Adipocyte (in vitro differentiated cells): ENCODE results near the gene ERBB4.

ENCODE experiments used
- DNase-seq: peaks from one replicate; pipeline ENCODE4 v3.0.0-alpha.2; 2015; ENCODE audit warnings: low read depth
- H3K27me3 ChIP-seq: replicated peaks from 2 replicates; pipeline ENCODE4 v1.7.0; 2013; ENCODE audit warnings: mild to moderate bottlenecking, low read length, moderate library complexity; ENCODE audit not compliant: control insufficient read depth, insufficient read depth
- H3K36me3 ChIP-seq: 2 replicates; pipeline ENCODE4 v1.7.0; 2013; ENCODE audit warnings: low read length, mild to moderate bottlenecking, moderate library complexity; ENCODE audit not compliant: control insufficient read depth, insufficient read depth, severe bottlenecking
- H3K4me1 ChIP-seq: 2 replicates; pipeline ENCODE4 v1.7.0; 2013; ENCODE audit warnings: mild to moderate bottlenecking, low read length, moderate library complexity; ENCODE audit not compliant: control insufficient read depth, insufficient read depth
- H3K4me3 ChIP-seq: 2 replicates; pipeline ENCODE4 v1.7.0; 2013; ENCODE audit warnings: mild to moderate bottlenecking, low read length, moderate library complexity
- H3K9ac ChIP-seq: 2 replicates; pipeline ENCODE4 v1.7.0; 2013; ENCODE audit warnings: mild to moderate bottlenecking, low read length, moderate library complexity
- H3K9me3 ChIP-seq: 2 replicates; pipeline ENCODE4 v1.7.0; 2013; ENCODE audit warnings: mild to moderate bottlenecking, low read length, moderate library complexity; ENCODE audit not compliant: control insufficient read depth

Gene ERBB4

DNA sequence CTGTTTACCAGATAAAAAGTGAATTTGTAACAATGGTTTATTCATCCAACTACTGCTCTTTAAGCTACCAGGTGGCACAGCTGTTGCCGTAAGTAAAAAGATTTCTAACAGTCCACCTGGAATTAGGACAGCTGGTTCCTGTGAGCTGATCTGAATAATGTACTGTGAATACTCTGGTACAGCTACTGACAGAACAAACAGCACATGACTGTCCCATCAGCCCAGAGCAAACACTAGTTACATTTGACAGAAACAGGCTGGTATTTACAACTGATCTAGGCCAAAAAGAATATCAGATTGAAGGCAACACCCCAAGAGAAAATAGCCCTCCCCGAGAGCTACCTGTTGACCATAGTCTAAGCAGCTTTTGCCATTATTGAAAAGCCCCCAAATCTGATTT lies 1141.8 kb downstream of the ERBB4 start:
- no peak overlapping the region for H3K4me3 ChIP-seq
- H3K4me1 ChIP-seq: no peaks in the 10 kb centered on the region
- no peaks in the 10 kb centered on the region for H3K36me3 ChIP-seq
- no peaks in the 10 kb centered on the region for H3K9me3 ChIP-seq
- no peak for DNase-seq
- no peak overlapping the region for H3K9ac ChIP-seq
- no peaks in the 10 kb centered on the region for H3K27me3 ChIP-seq

DNA sequence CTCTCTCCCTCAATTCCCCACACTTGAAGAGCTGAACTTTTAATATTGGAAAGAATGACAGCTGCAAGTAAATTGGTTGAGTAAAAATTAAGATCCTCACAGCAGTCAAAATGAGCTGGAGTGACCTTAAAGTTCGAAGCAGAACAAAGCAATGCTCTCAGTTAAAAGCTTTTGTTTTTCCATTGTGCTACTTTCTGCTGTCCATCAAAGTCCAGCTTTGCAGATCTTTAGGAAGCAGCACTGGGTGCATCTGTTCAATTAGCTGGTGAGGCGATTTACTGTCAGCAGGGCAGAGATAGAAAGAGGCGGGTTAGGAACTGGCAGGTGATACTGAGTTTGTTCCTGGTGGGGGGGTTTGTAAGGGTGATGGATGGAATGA lies 1147.4 kb downstream of the ERBB4 start:
- Histone ChIP-seq H3K9ac (no peak overlapping the region), H3K4me1 (no peaks in the 10 kb centered on the region), H3K4me3 (no peak overlapping the region), H3K27me3 (no peaks in the 10 kb centered on the region), H3K36me3 (no peaks in the 10 kb centered on the region), H3K9me3 (no peaks in the 10 kb centered on the region)
- no peak for DNase-seq

- DNase-seq: no peak
Observed at GRCh38 chr2:211390536-211391188, 1147.9 kb downstream of the ERBB4 start.

GRCh38 chr2:211387734-211388133 lies 1150.9 kb downstream of the ERBB4 start:
- no peaks in the 10 kb centered on the region for H3K27me3 ChIP-seq
- no peaks in the 10 kb centered on the region for H3K9me3 ChIP-seq
- no peaks in the 10 kb centered on the region for H3K4me1 ChIP-seq
- no peak overlapping the region for H3K4me3 ChIP-seq
- H3K9ac ChIP-seq: no peak overlapping the region
- H3K36me3 ChIP-seq: no peaks in the 10 kb centered on the region
- no peak for DNase-seq

More at GRCh38 chr2:211390536-211391188, 1147.9 kb downstream of the ERBB4 start:
- H3K9me3 ChIP-seq: no peaks in the 10 kb centered on the region
- no peaks in the 10 kb centered on the region for H3K4me1 ChIP-seq
- H3K27me3 ChIP-seq: no peaks in the 10 kb centered on the region
- H3K9ac ChIP-seq: no peak overlapping the region
- no peaks in the 10 kb centered on the region for H3K36me3 ChIP-seq
- H3K4me3 ChIP-seq: no peak overlapping the region

DNA sequence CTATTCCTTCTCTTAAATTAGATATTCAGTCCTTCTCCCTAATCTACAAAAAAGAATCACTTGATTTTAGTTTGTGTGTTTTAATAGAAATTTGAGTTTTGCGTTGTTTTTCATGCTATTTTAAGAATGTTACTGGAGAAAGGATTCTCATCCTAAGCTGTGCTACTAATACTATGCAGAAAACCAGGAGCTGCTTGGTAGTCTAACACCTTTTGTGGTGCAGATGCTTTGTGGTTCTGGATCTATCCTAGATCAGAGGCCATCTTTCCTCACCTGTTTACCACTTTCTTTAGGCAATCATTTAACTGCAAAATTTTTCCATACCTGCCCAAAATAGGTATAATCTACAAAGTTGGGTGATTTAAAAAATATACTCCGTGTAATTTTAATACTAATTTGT lies 1158.6 kb downstream of the ERBB4 start:
- Histone ChIP-seq H3K4me1 (no peaks in the 10 kb centered on the region), H3K9me3 (no peaks in the 10 kb centered on the region), H3K36me3 (no peaks in the 10 kb centered on the region), H3K27me3 (no peaks in the 10 kb centered on the region), H3K4me3 (no peak overlapping the region), H3K9ac (no peak overlapping the region)
- no peak for DNase-seq

DNA sequence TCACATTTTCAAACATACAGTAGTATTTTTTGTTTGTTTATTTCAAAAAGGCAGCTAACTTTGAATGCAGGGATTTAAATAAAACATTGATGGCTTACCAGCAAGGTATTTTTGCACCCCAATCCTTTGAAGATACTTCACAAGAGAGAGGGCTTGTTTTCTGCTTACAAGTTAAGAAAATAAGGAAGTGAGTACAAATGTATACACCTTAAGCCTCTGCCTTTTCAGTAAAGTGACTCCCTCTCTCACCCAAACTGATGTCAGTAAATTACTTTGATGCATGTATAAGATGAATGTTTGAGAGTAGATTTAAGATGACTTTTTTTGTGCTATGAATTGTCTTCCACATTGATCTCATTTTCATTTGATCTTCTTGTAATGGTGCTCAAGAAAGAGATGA lies 1162.2 kb downstream of the ERBB4 start:
- no peaks in the 10 kb centered on the region for H3K4me1 ChIP-seq
- no peak overlapping the region for H3K9ac ChIP-seq
- H3K27me3 ChIP-seq: no peaks in the 10 kb centered on the region
- H3K36me3 ChIP-seq: no peaks in the 10 kb centered on the region
- no peak for DNase-seq
- H3K4me3 ChIP-seq: no peak overlapping the region
- no peaks in the 10 kb centered on the region for H3K9me3 ChIP-seq

DNA sequence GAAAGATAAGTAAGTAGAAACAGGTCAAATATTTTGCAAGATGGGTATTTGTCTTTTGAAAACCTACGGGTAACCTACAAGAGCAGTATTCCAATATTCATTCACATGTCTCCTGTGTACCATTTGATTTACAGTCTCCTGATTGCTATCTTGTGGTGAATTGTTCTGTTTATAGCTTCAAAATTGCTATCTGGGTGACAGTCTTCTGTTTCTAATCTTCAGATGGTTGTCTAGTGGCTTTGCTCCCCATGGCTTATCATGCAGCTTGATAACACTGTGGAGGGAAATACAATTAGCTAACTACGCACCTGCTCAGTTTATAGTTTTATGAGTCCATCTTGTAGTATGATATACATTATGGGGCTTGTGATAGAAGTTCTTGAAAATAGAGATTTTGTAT lies 1165.4 kb downstream of the ERBB4 start:
- H3K4me1 ChIP-seq: no peaks in the 10 kb centered on the region
- no peaks in the 10 kb centered on the region for H3K36me3 ChIP-seq
- DNase-seq: no peak
- H3K4me3 ChIP-seq: no peak overlapping the region
- no peak overlapping the region for H3K9ac ChIP-seq
- no peaks in the 10 kb centered on the region for H3K27me3 ChIP-seq
- H3K9me3 ChIP-seq: no peaks in the 10 kb centered on the region

- no peak for DNase-seq
- Histone ChIP-seq H3K36me3 (no peaks in the 10 kb centered on the region), H3K9ac (no peak overlapping the region), H3K9me3 (no peaks in the 10 kb centered on the region), H3K27me3 (no peaks in the 10 kb centered on the region), H3K4me1 (no peaks in the 10 kb centered on the region), H3K4me3 (no peak overlapping the region)
Observed at GRCh38 chr2:211371465-211371864, 1167.1 kb downstream of the ERBB4 start.

DNA sequence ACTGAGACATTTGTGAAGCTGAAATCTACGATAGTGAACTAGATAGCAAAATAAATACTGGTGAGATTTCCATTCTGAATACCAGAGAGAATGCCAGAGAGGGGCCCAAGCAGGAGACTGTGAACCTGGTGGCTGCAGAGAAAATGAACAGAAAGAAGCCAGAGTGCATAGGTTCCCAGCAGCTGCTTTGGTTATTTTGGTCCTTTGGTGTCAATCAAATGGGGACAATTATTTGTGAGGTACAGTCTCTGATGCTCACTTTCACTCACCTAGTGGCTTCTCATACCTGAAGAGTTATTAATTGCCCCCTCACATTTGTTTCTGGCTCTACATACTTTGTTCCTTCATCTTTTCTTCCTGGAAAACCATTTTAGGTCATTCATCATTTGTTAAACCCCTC lies 1170.1 kb downstream of the ERBB4 start:
- no peaks in the 10 kb centered on the region for H3K36me3 ChIP-seq
- H3K9me3 ChIP-seq: no peaks in the 10 kb centered on the region
- H3K4me1 ChIP-seq: no peaks in the 10 kb centered on the region
- no peak for DNase-seq
- no peak overlapping the region for H3K4me3 ChIP-seq
- no peaks in the 10 kb centered on the region for H3K27me3 ChIP-seq
- H3K9ac ChIP-seq: no peak overlapping the region

- Histone ChIP-seq H3K9me3 (no peaks in the 10 kb centered on the region), H3K27me3 (no peaks in the 10 kb centered on the region), H3K9ac (no peak overlapping the region), H3K4me1 (no peaks in the 10 kb centered on the region), H3K36me3 (no peaks in the 10 kb centered on the region), H3K4me3 (no peak overlapping the region)
- DNase-seq: no peak
Observed at GRCh38 chr2:211367711-211368110, 1170.9 kb downstream of the ERBB4 start.

- DNase-seq: no peak
- H3K36me3 ChIP-seq: no peaks in the 10 kb centered on the region
- no peaks in the 10 kb centered on the region for H3K27me3 ChIP-seq
- no peak overlapping the region for H3K4me3 ChIP-seq
- H3K9ac ChIP-seq: no peak overlapping the region
- no peaks in the 10 kb centered on the region for H3K4me1 ChIP-seq
- H3K9me3 ChIP-seq: no peaks in the 10 kb centered on the region
Observed at GRCh38 chr2:211367293-211367692, 1171.3 kb downstream of the ERBB4 start.

DNA sequence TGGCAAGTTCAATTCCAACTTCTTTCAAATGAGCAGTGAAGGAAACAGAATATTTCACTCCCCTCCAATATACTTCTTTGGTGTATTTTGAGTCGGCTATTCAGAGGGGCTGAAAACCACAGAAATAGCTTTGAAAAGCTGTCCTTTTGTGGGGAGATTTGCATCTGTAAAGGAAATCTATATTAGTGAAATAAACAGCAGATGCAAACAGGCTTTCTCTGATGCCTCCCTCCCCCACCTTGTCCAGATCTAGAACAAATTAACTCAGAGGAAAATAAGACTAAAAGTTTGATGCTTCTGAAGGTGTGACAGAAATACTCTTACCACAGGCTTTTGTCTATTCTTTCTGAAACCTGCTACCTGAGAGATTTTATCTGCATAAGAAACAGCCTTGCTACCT lies 1173.7 kb downstream of the ERBB4 start:
- Histone ChIP-seq H3K4me3 (no peak overlapping the region), H3K9ac (no peak overlapping the region)

More for the DNA sequence above, 1173.7 kb downstream of the ERBB4 start:
- no peaks in the 10 kb centered on the region for H3K27me3 ChIP-seq
- H3K9me3 ChIP-seq: no peaks in the 10 kb centered on the region
- no peaks in the 10 kb centered on the region for H3K36me3 ChIP-seq
- DNase-seq: no peak
- H3K4me1 ChIP-seq: no peaks in the 10 kb centered on the region
